Muscle of back (tissue), 11 donors: Measurements from ENCODE around the gene NAV1. TPM values are rescaled to one million over a fixed set of nuclear protein-coding genes. Genes with fewer than 3 reads are reported as not detected.
A peak's percentile ranks its signal among the peaks of the same experiment; 100 is the strongest.

Experiments
- DNase-seq, 3 donors: peaks; one replicate each; pipeline versions ENCODE4 v3.0.0 to v3.0.0-alpha.2; 2013
- polyA plus RNA-seq, 10 donors: library from polyadenylated mRNA; unstranded; fragments of 120-200 nt; gene quantifications; one replicate each; pipeline ENCODE4 v1.2.1, GENCODE V29; 2013; ENCODE audit not compliant: insufficient read length in 10 of 10

The NAV1 gene
- polyA plus RNA-seq, 10 donors = 16.4 to 32.6 (median 23.5) TPM

- no peak for DNase-seq
Observed at GRCh38 chr1:201501812-201502510, 37.0 kb upstream of the NAV1 start.

- DNase-seq = no peak
Observed at GRCh38 chr1:201502511-201502857, 36.4 kb upstream of the NAV1 start.

- DNase-seq = peak; percentile 52 to 96 (median 75)
Observed at GRCh38 chr1:201503397-201504176, 35.3 kb upstream of the NAV1 start.

GRCh38 chr1:201504179-201504631, 34.7 kb upstream of the NAV1 start:
- DNase-seq = no peak

GRCh38 chr1:201504799-201505502, 34.0 kb upstream of the NAV1 start:
- no peak for DNase-seq

GRCh38 chr1:201505503-201505890, 33.4 kb upstream of the NAV1 start:
- DNase-seq = no peak

- DNase-seq = no peak
Observed at GRCh38 chr1:201506092-201506491, 32.8 kb upstream of the NAV1 start.

- DNase-seq = peak; percentile 76 to 92 (median 87)
Observed at GRCh38 chr1:201506557-201507359, 32.2 kb upstream of the NAV1 start, which contains the start of gene CSRP1. Gene CSRP1 (minus strand): TSS chr1:201507123. CDS start chr1:201496303, 10,820 bp downstream.

GRCh38 chr1:201507360-201507675, 31.6 kb upstream of the NAV1 start:
- no peak for DNase-seq

- DNase-seq = no peak
Observed at GRCh38 chr1:201508809-201509208, 30.1 kb upstream of the NAV1 start.

GRCh38 chr1:201509601-201510374, 29.1 kb upstream of the NAV1 start:
- no peak for DNase-seq

GRCh38 chr1:201510734-201511133, 28.2 kb upstream of the NAV1 start:
- no peak for DNase-seq

- DNase-seq = peak in 1 of 3 donors; percentile 55
Observed at GRCh38 chr1:201511396-201511940, 27.5 kb upstream of the NAV1 start.

- peak in 2 of 3 donors; percentile 66 to 84 for DNase-seq
Observed at GRCh38 chr1:201511941-201512539, 26.9 kb upstream of the NAV1 start.

GRCh38 chr1:201513498-201514243, 25.3 kb upstream of the NAV1 start:
- no peak for DNase-seq

GRCh38 chr1:201514466-201514865, 24.5 kb upstream of the NAV1 start:
- DNase-seq = no peak

- DNase-seq = no peak
Observed at GRCh38 chr1:201515062-201515750, 23.7 kb upstream of the NAV1 start.

- no peak for DNase-seq
Observed at GRCh38 chr1:201515895-201516294, 23.0 kb upstream of the NAV1 start.
